ENCODE results near the gene OR56A3.

Gene OR56A3

GRCh38 chr11:5968394-5968793, 26.3 kb downstream of the OR56A3 start, which contains the start of gene OR56A5:
TSS of gene OR56A5 (minus strand) at chr11:5968494. CDS start at chr11:5968494, 0 bp downstream.
- Histone ChIP-seq H3K4me1 (no peaks in the 10 kb centered on the region), H3K27me3 (no peaks in the 10 kb centered on the region), H3K27ac (no peak within 1 kb of the TSS), H3K36me3 (no peaks in the 10 kb centered on the region), H3K9me3 (no peaks in the 10 kb centered on the region), H3K4me3 (no peak within 1 kb of the TSS)
- intact Hi-C loops (cut with DNase I; ENCODE audit: low total_unique reads), result no loop called here
- TF ChIP-seq, protein P1, sequence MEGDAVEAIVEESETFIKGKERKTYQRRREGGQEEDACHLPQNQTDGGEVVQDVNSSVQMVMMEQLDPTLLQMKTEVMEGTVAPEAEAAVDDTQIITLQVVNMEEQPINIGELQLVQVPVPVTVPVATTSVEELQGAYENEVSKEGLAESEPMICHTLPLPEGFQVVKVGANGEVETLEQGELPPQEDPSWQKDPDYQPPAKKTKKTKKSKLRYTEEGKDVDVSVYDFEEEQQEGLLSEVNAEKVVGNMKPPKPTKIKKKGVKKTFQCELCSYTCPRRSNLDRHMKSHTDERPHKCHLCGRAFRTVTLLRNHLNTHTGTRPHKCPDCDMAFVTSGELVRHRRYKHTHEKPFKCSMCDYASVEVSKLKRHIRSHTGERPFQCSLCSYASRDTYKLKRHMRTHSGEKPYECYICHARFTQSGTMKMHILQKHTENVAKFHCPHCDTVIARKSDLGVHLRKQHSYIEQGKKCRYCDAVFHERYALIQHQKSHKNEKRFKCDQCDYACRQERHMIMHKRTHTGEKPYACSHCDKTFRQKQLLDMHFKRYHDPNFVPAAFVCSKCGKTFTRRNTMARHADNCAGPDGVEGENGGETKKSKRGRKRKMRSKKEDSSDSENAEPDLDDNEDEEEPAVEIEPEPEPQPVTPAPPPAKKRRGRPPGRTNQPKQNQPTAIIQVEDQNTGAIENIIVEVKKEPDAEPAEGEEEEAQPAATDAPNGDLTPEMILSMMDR (IDR thresholded peaks at IDR 0.05), result no peak
- no peak for DNase-seq

GRCh38 chr11:5973530-5973929, 31.5 kb downstream of the OR56A3 start:
- H3K27me3 ChIP-seq, result no peaks in the 10 kb centered on the region
- H3K36me3 ChIP-seq, result no peaks in the 10 kb centered on the region
- no peaks in the 10 kb centered on the region for H3K4me1 ChIP-seq
- TF ChIP-seq, protein P1 (IDR thresholded peaks at IDR 0.05), result no peak
- no peak overlapping the region for H3K27ac ChIP-seq
- H3K9me3 ChIP-seq, result no peaks in the 10 kb centered on the region
- H3K4me3 ChIP-seq, result no peak overlapping the region
- no peak for DNase-seq
- intact Hi-C loops (cut with DNase I; ENCODE audit: low total_unique reads), result no loop called here

GRCh38 chr11:5983443-5983842, 41.4 kb downstream of the OR56A3 start:
- no peaks in the 10 kb centered on the region for H3K36me3 ChIP-seq
- peaks cover 0 to 6% of the 10 kb centered on the region in 2 donors for H3K27me3 ChIP-seq
- no peak overlapping the region for H3K4me3 ChIP-seq
- intact Hi-C loops (cut with DNase I; ENCODE audit: low total_unique reads), result no loop called here
- H3K4me1 ChIP-seq, result no peaks in the 10 kb centered on the region
- no peak overlapping the region for H3K27ac ChIP-seq
- no peak for DNase-seq
- TF ChIP-seq, protein P1 (IDR thresholded peaks at IDR 0.05), result no peak
- peaks cover 0 to 3% (median 0%) of the 10 kb centered on the region in 3 donors for H3K9me3 ChIP-seq

DNA sequence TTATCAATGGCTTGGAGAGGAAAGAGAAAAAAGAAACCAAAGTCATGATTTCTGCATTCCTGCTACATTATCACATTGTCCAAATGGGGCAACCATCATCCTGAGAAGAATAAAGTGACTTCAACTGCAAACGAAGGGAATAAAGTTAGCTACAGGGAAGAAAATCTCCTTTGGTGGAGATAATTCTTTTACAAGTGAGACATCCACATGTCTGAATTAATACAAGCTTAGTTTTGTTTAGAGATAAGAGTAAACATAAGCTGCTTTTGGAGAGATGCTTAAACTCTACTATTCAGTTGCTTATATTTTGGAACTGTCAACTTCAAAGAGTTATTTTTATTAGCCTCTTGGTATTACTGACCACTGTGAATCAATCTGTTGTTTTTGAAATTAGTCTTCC, 44.8 kb downstream of the OR56A3 start, which contains the start of gene OR52L1:
Gene OR52L1 (minus strand): TSS at position 101 of the 400 bp plus-strand sequence. CDS start 55 bp downstream, at position 46.
- DNase-seq, result no peak
- no peaks in the 10 kb centered on the region for H3K36me3 ChIP-seq
- intact Hi-C loops (cut with DNase I; ENCODE audit: low total_unique reads), result no loop called here
- TF ChIP-seq, protein P1 (IDR thresholded peaks at IDR 0.05), result no peak
- H3K27me3 ChIP-seq, result peaks cover 0 to 6% of the 10 kb centered on the region in 2 donors
- no peaks in the 10 kb centered on the region for H3K9me3 ChIP-seq
- H3K4me3 ChIP-seq, result no peak within 1 kb of the TSS
- no peaks in the 10 kb centered on the region for H3K4me1 ChIP-seq
- no peak within 1 kb of the TSS for H3K27ac ChIP-seq

DNA sequence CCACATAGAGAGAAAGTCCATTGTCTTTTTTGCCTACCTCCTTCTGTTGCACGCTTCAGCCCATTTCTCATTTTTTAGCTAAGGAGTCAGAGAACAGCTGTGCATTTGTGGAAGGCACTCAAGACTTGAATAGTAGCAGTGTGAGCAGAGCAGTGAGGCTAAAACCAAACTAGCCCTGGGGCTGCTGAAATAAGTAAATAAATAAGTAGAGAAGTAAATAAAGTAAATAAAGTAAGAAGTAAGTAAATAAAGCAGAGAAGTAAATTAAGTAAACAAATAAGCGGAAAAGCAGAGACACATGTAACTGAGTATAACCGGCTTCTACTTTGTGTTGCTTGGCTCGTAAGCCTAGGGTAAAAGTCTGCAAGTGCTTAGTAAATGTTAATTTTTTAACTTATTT, 47.2 kb downstream of the OR56A3 start:
- no peak for DNase-seq
- H3K4me3 ChIP-seq, result no peak overlapping the region
- intact Hi-C loops (cut with DNase I; ENCODE audit: low total_unique reads), result no loop called here

More for the DNA sequence above, 47.2 kb downstream of the OR56A3 start:
- Histone ChIP-seq H3K27me3 (no peaks in the 10 kb centered on the region), H3K4me1 (no peaks in the 10 kb centered on the region), H3K27ac (no peak overlapping the region), H3K36me3 (no peaks in the 10 kb centered on the region), H3K9me3 (no peaks in the 10 kb centered on the region)
- TF ChIP-seq, protein P1 (IDR thresholded peaks at IDR 0.05), result no peak

Data from tibial artery (tissue), 4 donors.